PC-9 (cell line): ENCODE measurements around the gene NDUFB11. TPM values are rescaled to one million over a fixed set of nuclear protein-coding genes. Genes with fewer than 3 reads are reported as not detected.

ENCODE experiments used
- BruUV-seq: library from RNA; stranded (reverse); fragments of 400-500 nt; replicated peaks from 2 replicates; lab custom pipeline; 2021; lab: Mats Ljungman, UMichigan
- CTCF ChIA-PET: fragments of 300-600 bp; sonication (Branson Sonifier 250); formaldehyde crosslinking; loops from one replicate; lab custom pipeline; 2022; ENCODE audit warnings: antibody characterized with exemption; lab: Charles Lee
- POLR2A ChIA-PET: fragments of 300-600 bp; sonication (Branson Sonifier 250); formaldehyde crosslinking; loops from one replicate; lab custom pipeline; 2022; ENCODE audit warnings: antibody characterized with exemption; ENCODE audit not compliant: unreplicated experiment; lab: Charles Lee
- DNase-seq, 2 experiments: peaks; one replicate each; pipeline versions ENCODE4 v3.0.0 to v3.0.0-alpha.2; 2015 to 2022; ENCODE audit warnings: mixed read lengths in 1 of 2
- H2AFZ ChIP-seq: fragments of 200-600 bp; sonication (generic); 2 replicates; pipeline ENCODE4 v1.8.1; 2017; ENCODE audit warnings: antibody characterized with exemption
- H3F3A ChIP-seq: fragments of 200-600 bp; sonication (generic); 2 replicates; pipeline ENCODE4 v1.8.1; 2017; ENCODE audit warnings: antibody characterized with exemption, mild to moderate bottlenecking, low read depth; ENCODE audit not compliant: insufficient read depth
- H3K27ac ChIP-seq: fragments of 200-600 bp; sonication (generic); 2 replicates; pipeline ENCODE4 v1.6.1; 2016; ENCODE audit warnings: mixed run types
- H3K27me3 ChIP-seq: fragments of 200-600 bp; sonication (generic); 2 replicates; pipeline ENCODE4 v1.6.1; 2016; ENCODE audit warnings: low read depth, mixed run types; ENCODE audit not compliant: insufficient read depth
- H3K36me3 ChIP-seq: fragments of 200-600 bp; sonication (generic); 2 replicates; pipeline ENCODE4 v1.6.1; 2016; ENCODE audit warnings: low read depth, mixed run types
- H3K4me1 ChIP-seq: fragments of 200-600 bp; sonication (generic); replicated peaks from 2 replicates; pipeline ENCODE4 v1.6.1; 2016; ENCODE audit warnings: mixed run types; ENCODE audit not compliant: insufficient read depth
- H3K4me2 ChIP-seq: fragments of 200-600 bp; sonication (generic); 2 replicates; pipeline ENCODE4 v1.6.1; 2017; ENCODE audit warnings: mixed run types
- H3K4me3 ChIP-seq: fragments of 200-600 bp; sonication (generic); 2 replicates; pipeline ENCODE4 v1.6.1; 2016; ENCODE audit warnings: mixed run types
- H3K79me2 ChIP-seq: fragments of 200-600 bp; sonication (generic); 2 replicates; pipeline ENCODE4 v1.6.1; 2017; ENCODE audit warnings: low read depth, mixed run types
- H3K9me2 ChIP-seq: fragments of 200-600 bp; sonication (generic); 2 replicates; pipeline ENCODE4 v1.8.1; 2017; ENCODE audit warnings: mild to moderate bottlenecking; ENCODE audit not compliant: insufficient read depth
- H3K9me3 ChIP-seq: fragments of 200-600 bp; sonication (generic); 2 replicates; pipeline ENCODE4 v1.8.1; 2016; ENCODE audit warnings: low read depth; ENCODE audit not compliant: insufficient read depth
- H4K20me1 ChIP-seq: fragments of 200-600 bp; sonication (generic); 2 replicates; pipeline ENCODE4 v1.8.1; 2017; ENCODE audit not compliant: insufficient read depth
- EZH2 ChIP-seq: fragments of 200-600 bp; sonication (generic); IDR thresholded peaks from 2 replicates; pipeline ENCODE4 v1.8.0; 2017; ENCODE audit warnings: antibody characterized with exemption, low read depth
- intact Hi-C: fragments of 100-400 bp; cut with micrococcal nuclease; formaldehyde crosslinking; loops from one replicate; pipeline ENCODE4 v1.10.0; 2022; ENCODE audit not compliant: unreplicated experiment
- total RNA-seq: library from RNA; stranded (reverse); gene quantifications from 2 replicates; pipeline ENCODE4 v1.2.3, GENCODE V29; 2021
- TF ChIP-seq, protein P1 (sequence below): fragments of 200-600 bp; sonication (generic); conservative IDR thresholded peaks from 2 replicates; pipeline ENCODE4 v1.6.1; 2017; ENCODE audit warnings: mixed run types, antibody characterized with exemption, mild to moderate bottlenecking, moderate library complexity

The NDUFB11 gene
- total RNA-seq, 1 experiment from 2014 or later, result 58.2 TPM

DNA sequence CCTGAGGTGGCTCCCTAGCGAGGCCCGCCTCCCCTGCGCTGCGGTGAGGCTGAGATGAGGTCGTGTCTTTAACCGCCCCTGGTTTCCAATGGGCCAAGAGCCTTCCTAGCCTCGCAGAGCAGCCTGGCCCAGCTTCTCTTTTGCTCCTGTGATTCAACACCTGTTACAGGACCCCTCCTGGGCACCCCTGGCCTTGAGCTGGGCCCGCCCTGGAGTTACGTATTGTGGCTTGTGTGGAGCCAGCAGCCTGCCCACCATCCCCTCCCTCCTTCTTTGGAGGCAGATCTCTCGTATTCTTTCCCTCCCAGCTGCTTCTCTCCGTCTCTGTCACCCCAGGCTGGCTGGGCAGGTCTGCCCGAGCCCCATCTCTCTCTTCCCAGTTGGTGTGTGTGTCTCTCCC, 29.9 kb upstream of the NDUFB11 start:
- Histone ChIP-seq H2AFZ (no peak overlapping the region), H3K27ac (no peak overlapping the region), H3K4me2 (no peak overlapping the region), H4K20me1 (no peaks in the 10 kb centered on the region), H3K36me3 (no peaks in the 10 kb centered on the region), H3K9me2 (no peaks in the 10 kb centered on the region), H3K27me3 (no peaks in the 10 kb centered on the region), H3K4me1 (no peaks in the 10 kb centered on the region), H3K9me3 (no peaks in the 10 kb centered on the region), H3K4me3 (no peak overlapping the region), H3K79me2 (no peaks in the 10 kb centered on the region), H3F3A (no peaks in the 10 kb centered on the region)
- ChIA-PET POLR2A (no interaction called here), CTCF (no interaction called here)
- BruUV-seq, result no TSS peak
- intact Hi-C loops, result no loop called here
- TF ChIP-seq, protein P1, sequence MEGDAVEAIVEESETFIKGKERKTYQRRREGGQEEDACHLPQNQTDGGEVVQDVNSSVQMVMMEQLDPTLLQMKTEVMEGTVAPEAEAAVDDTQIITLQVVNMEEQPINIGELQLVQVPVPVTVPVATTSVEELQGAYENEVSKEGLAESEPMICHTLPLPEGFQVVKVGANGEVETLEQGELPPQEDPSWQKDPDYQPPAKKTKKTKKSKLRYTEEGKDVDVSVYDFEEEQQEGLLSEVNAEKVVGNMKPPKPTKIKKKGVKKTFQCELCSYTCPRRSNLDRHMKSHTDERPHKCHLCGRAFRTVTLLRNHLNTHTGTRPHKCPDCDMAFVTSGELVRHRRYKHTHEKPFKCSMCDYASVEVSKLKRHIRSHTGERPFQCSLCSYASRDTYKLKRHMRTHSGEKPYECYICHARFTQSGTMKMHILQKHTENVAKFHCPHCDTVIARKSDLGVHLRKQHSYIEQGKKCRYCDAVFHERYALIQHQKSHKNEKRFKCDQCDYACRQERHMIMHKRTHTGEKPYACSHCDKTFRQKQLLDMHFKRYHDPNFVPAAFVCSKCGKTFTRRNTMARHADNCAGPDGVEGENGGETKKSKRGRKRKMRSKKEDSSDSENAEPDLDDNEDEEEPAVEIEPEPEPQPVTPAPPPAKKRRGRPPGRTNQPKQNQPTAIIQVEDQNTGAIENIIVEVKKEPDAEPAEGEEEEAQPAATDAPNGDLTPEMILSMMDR, result no peak
- no peak for TF ChIP-seq EZH2
- DNase-seq, result no peak

DNA sequence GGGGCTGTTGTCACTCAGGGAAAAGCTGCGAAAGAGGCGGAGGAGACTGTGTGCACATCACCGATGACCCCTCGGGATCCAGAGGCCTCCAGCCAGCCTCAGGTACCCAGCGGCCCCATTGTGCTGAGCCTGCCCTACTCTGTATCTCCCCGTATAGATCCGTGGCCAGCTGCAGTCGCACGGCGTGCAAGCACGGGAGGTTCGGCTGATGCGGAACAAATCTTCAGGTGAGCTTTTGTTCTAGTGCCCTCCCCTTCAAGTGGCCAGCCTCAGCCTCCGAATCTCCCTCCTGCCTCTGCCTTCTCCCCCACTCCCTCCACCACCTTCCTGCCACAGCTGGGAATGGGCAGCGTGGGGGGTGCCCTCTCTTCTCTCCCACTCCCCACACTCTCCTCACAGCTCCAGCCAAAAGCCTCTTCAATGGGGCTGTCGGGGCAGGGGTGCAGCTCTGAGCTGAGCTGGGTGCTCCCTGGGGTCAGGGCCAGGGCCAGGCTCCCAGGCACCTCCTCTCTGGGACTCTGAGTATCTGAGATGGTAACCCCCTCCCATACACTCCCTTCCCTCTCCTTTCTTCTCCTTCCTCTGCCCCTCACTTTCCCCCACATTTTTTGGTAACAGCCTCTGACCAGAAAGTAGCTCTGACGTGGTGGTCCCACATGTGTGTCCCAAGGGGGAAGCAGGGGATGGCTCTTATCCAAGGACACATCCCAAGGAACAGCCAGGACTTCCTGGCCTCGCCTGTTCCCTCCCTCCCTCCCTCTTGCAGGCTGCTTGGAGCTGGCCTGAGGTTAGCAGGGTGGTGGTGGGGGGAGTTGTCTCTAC, 28.7 kb upstream of the NDUFB11 start:
- ChIA-PET CTCF (no interaction called here), POLR2A (no interaction called here)
- Histone ChIP-seq H3K27me3 (no peaks in the 10 kb centered on the region), H3K9me2 (no peaks in the 10 kb centered on the region), H3K9me3 (no peaks in the 10 kb centered on the region), H2AFZ (no peak overlapping the region), H3K4me3 (no peak overlapping the region), H3K4me2 (no peak overlapping the region), H3K4me1 (no peaks in the 10 kb centered on the region), H3F3A (no peaks in the 10 kb centered on the region), H4K20me1 (no peaks in the 10 kb centered on the region), H3K79me2 (no peaks in the 10 kb centered on the region), H3K36me3 (no peaks in the 10 kb centered on the region), H3K27ac (no peak overlapping the region)
- no peak for DNase-seq
- no peak for TF ChIP-seq EZH2
- intact Hi-C loops, result no loop called here
- no TSS peak for BruUV-seq

DNA sequence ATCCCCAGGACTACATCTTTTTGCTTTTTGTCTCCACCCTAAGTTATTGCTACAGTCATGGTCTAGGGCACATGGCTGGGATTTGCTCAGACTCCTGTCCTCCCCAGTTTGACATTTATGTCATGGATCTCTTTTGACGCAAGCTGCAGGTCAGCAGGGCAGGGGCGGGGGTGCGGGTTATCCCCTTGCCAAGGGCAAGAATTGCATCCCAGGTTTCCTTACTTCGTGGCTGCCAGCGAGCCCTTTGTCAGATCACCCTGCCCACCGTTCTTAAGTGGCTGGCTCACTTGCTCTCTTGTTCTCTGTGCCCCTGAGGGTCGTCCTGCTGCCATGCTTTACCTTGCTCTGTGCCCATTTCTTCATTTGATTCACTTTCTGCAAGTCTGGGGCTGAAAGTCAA, 28.0 kb upstream of the NDUFB11 start:
- DNase-seq, result no peak
- H2AFZ ChIP-seq, result no peak overlapping the region
- TF ChIP-seq, protein P1, result no peak
- no peak for TF ChIP-seq EZH2
- H3K27ac ChIP-seq, result no peak overlapping the region
- no peak overlapping the region for H3K4me3 ChIP-seq
- H3K79me2 ChIP-seq, result no peaks in the 10 kb centered on the region
- no peaks in the 10 kb centered on the region for H3K9me3 ChIP-seq
- no peaks in the 10 kb centered on the region for H3K9me2 ChIP-seq
- no peak overlapping the region for H3K4me2 ChIP-seq
- H3F3A ChIP-seq, result no peaks in the 10 kb centered on the region
- intact Hi-C loops, result no loop called here
- no peaks in the 10 kb centered on the region for H3K27me3 ChIP-seq
- H3K4me1 ChIP-seq, result no peaks in the 10 kb centered on the region
- POLR2A ChIA-PET, result no interaction called here
- BruUV-seq, result no TSS peak
- H4K20me1 ChIP-seq, result no peaks in the 10 kb centered on the region
- CTCF ChIA-PET, result no interaction called here
- no peaks in the 10 kb centered on the region for H3K36me3 ChIP-seq
